Hematopoietic multipotent progenitor cell treated with erythropoietin and hydrocortisone succinate and interleukin-3 and kit ligand, for 4 days (in vitro differentiated cells): ENCODE results near the gene LRCH4.

Source experiments
- DNase-seq: peaks from one replicate; pipeline ENCODE4 v3.0.0-alpha.2; 2015

LRCH4 gene

GRCh38 chr7:100604976-100605911 lies 19.3 kb upstream of the LRCH4 start:
- DNase-seq, result peak; percentile 75

GRCh38 chr7:100604028-100604975 lies 18.4 kb upstream of the LRCH4 start:
- DNase-seq, result peak; percentile 91

- no peak for DNase-seq
Measured at GRCh38 chr7:100603726-100604027, 17.7 kb upstream of the LRCH4 start.

- no peak for DNase-seq
Measured at GRCh38 chr7:100602889-100603725, 17.2 kb upstream of the LRCH4 start.

GRCh38 chr7:100600730-100601038 lies 14.8 kb upstream of the LRCH4 start:
- no peak for DNase-seq

- no peak for DNase-seq
Measured at GRCh38 chr7:100599911-100600729, 14.2 kb upstream of the LRCH4 start.

GRCh38 chr7:100598425-100598824 lies 12.5 kb upstream of the LRCH4 start:
- DNase-seq, result peak; percentile 63

- no peak for DNase-seq
Measured at GRCh38 chr7:100595188-100595587, 9.3 kb upstream of the LRCH4 start.

GRCh38 chr7:100591596-100591995 lies 5.7 kb upstream of the LRCH4 start:
- no peak for DNase-seq

- no peak for DNase-seq
Measured at GRCh38 chr7:100590077-100590737, 4.3 kb upstream of the LRCH4 start.

GRCh38 chr7:100589341-100589947 lies 3.5 kb upstream of the LRCH4 start:
- no peak for DNase-seq

GRCh38 chr7:100588438-100588837 lies 2.5 kb upstream of the LRCH4 start:
- peak; percentile 78 for DNase-seq

- DNase-seq, result peak; percentile 100
Measured at GRCh38 chr7:100586266-100587025, 517 bp upstream of the LRCH4 start, which contains the start of gene FBXO24. TSS of gene FBXO24 (plus strand) at chr7:100586328. CDS start at chr7:100586626, 298 bp downstream.

GRCh38 chr7:100584683-100585510 lies 1.0 kb downstream of the LRCH4 start:
- no peak for DNase-seq

- peak; percentile 59 for DNase-seq
Measured at GRCh38 chr7:100584054-100584682, 1.8 kb downstream of the LRCH4 start.

GRCh38 chr7:100583132-100584053 lies 2.5 kb downstream of the LRCH4 start:
- peak; percentile 96 for DNase-seq

GRCh38 chr7:100582650-100583049 lies 3.3 kb downstream of the LRCH4 start:
- DNase-seq, result no peak
